Activated CD4-positive, alpha-beta T cell treated with anti-CD3 and anti-CD28 coated beads, Interleukin-2, amount 50 U/mL, for 4 hours (primary cell): ENCODE results near the gene UGT1A3.

Experiments
- DNase-seq, 2 experiments: peaks; one replicate each; pipeline ENCODE4 v3.0.0-alpha.2; 2020

UGT1A3 gene

DNA sequence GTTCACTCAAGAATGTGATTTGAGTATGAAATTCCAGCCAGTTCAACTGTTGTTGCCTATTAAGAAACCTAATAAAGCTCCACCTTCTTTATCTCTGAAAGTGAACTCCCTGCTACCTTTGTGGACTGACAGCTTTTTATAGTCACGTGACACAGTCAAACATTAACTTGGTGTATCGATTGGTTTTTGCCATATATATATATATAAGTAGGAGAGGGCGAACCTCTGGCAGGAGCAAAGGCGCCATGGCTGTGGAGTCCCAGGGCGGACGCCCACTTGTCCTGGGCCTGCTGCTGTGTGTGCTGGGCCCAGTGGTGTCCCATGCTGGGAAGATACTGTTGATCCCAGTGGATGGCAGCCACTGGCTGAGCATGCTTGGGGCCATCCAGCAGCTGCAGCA is 31.2 kb downstream of the UGT1A3 start, which contains the start of gene UGT1A1:
TSS of gene UGT1A1 (plus strand) at position 228 of the 400 bp plus-strand sequence. CDS start at position 246, 18 bp downstream.
- DNase-seq: no peak

- no peak for DNase-seq
These were observed 32.4 kb downstream of the UGT1A3 start for GRCh38 chr2:233761040-233761769.

GRCh38 chr2:233764264-233764663 is 35.4 kb downstream of the UGT1A3 start:
- DNase-seq: no peak

- DNase-seq: no peak
These were observed 35.9 kb downstream of the UGT1A3 start for GRCh38 chr2:233764761-233765160.

GRCh38 chr2:233766416-233766815 is 37.6 kb downstream of the UGT1A3 start:
- no peak for DNase-seq

- no peak for DNase-seq
These were observed 39.2 kb downstream of the UGT1A3 start for GRCh38 chr2:233768076-233768475.

GRCh38 chr2:233769260-233769659 is 40.4 kb downstream of the UGT1A3 start:
- DNase-seq: no peak

- no peak for DNase-seq
These were observed 43.3 kb downstream of the UGT1A3 start for GRCh38 chr2:233772153-233772552.

DNA sequence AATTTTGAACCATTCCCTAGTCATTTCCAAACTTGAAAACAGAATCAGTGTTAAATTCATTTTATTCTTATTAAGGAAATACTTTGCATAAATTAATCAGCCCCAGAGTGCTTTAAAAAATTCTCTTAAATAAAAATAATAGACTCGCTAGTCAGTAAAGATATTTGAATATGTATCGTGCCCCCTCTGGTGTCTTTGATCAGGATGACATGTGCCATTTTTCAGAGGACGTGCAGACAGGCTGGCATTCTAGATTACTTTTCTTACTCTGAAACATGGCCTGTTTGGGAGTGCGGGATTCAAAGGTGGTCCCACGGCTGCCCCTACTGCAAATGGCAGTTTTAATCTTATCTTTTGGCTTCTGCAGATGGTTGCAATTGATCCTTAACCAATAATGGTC is 43.7 kb downstream of the UGT1A3 start:
- DNase-seq: no peak

DNA sequence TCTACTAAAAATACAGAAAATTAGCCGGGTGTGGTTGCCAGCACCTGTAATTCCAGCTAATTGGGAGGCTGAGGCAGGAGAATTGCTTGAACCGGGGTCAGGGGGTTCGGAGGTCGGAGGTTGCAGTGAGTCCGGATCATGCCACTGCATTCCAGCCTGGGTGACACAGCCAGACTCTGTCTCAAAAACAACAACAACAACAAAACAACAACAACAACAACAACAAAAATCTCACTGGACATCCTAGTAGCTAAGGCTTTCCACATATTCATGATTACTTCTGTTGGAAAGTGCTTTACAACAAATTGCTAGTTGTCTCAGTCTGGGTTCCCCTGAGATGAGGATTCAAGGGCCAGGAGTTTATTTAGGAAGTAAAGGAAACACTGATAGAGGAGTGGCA is 45.0 kb downstream of the UGT1A3 start:
- DNase-seq: no peak

DNA sequence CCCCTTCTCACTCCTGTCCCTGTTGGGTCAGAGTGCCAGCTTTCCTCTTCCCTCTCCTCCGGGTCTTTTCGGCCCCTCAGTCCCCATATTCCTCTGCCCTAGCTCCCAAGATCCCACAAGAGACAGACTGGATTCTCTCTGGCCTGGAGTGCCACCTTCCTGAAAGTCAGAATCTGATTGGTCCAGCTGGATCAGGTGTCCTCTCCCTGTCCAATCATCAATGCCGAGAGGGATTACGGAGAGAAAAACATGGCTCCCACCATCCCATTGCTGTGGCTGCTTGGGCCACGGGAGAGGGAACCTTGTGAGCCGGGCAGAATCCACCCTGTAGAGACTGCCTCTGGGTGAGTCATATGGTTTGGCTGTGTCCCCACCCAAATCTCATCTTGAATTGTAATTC is 46.6 kb downstream of the UGT1A3 start:
- DNase-seq: no peak

DNA sequence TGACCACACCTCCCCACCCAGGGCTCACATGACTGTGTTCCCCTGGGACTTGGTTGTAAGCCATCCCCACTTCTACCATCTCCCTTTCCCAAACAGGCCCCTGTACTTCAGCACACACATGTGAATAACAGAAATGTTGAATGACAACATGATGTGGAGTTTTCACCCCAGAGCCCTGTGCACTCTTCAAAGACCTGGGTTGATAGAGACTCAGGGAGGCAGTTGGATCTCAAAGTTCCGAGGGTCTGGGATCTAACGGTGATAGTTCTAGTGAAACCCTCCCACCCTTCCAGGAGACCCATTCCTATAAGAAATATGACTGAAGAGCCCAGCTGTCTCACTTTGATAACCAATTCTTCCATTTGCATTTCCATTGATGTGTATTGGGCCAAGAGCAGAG is 49.2 kb downstream of the UGT1A3 start, which contains the start of gene MROH2A:
TSS of gene MROH2A (plus strand) at position 301 of the 400 bp plus-strand sequence. CDS start 1,029 bp downstream, outside the sequence.
- DNase-seq: no peak

- no peak for DNase-seq
These were observed 50.9 kb downstream of the UGT1A3 start for GRCh38 chr2:233779722-233780121.

GRCh38 chr2:233780771-233781170 is 51.9 kb downstream of the UGT1A3 start:
- DNase-seq: no peak

DNA sequence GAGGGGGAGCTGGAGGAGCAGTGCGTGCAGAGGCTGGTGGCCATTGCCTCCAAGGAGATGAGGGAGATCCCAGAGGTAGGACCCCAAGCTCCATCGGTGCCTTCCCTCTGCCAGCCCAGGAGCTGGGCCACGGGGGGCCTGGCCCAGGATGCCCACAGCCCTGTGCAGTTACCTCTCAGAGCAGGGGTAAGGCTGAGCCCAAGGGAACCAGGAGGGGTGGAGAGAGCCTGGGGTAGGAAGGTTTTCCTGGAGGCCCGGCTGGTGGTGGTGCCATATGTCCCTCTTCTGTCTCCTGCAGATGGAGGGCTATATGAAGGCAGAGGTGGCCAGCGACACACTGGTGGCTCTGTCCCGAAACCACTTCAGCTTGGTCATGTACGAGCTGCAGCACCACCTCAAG is 60.7 kb downstream of the UGT1A3 start:
- no peak for DNase-seq

- no peak for DNase-seq
These were observed 62.5 kb downstream of the UGT1A3 start for GRCh38 chr2:233791151-233791882.

GRCh38 chr2:233791883-233792329 is 63.1 kb downstream of the UGT1A3 start:
- DNase-seq: no peak

DNA sequence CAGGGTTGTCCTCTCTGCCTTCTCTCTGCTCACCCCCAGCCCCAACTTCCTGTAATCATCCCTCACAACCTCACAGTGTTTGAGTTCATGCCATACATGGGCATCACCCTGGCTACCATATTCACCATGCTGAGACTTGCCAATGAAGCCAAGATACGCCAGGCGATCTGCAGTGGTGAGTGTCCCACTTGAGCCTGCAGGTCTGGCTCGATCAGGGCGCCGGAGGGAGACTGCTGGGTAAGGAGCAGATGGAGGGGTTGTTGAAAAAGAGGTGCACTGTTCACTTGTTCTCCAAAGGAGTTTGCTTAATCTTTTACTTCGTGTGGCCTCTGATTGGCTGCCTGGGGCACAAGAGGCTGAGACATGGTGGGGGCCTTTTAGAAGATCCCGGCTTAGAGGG is 63.9 kb downstream of the UGT1A3 start:
- no peak for DNase-seq

DNA sequence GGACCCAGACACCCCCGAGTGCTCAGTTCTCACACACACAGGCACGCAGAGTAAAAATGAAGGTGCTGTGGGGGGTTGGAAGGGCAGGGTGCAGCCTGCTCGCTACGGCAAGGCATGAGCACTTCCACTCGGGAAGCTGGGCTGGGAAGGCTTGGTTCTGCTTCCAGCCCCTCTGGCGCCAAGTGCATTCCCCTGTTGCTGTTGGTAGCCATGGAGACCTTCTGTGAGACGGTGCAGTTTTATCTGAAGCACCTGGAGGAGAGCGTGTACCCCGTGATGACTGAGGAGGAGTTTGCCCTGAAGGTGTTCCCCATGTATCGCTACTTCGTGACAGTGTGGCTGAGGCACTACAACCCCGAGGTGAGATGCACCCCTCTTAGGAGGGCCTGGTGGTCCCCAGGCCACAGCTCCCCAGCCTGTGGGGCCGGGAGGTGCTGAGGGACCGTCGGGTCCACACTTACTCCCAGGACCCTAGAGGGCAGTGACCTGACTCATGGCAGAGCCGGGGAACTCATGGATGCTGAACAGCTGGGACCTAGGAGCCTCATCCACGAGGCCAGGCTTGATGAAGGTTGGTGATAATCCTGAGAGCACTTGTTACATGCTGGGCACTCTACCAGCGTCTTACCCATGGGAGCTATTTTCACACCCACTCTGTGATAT is 64.8 kb downstream of the UGT1A3 start:
- no peak for DNase-seq

DNA sequence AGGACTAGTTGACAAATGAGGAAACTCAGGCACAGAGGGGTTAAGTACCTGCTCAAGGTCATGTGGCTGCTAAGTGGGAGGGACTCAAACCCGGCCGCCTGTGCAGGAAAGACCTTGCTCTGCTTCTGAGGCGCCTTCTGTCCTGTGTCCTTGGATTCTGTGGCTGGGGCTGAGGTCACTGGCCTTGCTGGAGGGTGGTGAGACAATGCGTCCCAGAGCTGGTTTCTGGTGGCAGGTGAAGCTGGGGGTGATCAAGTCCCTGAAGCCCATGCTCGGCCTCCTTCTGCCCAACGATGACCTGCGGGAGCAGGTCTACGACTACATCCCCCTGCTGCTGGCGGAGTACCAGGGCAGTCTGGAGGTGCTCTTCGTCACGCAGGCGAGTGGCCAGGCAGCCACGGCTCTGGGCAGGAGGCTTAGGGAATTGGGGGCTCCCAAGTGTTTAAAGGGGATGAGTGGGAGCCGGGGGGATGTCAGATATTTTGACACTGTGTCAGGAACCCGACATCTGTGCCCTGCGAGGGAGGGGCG is 65.4 kb downstream of the UGT1A3 start:
- no peak for DNase-seq

DNA sequence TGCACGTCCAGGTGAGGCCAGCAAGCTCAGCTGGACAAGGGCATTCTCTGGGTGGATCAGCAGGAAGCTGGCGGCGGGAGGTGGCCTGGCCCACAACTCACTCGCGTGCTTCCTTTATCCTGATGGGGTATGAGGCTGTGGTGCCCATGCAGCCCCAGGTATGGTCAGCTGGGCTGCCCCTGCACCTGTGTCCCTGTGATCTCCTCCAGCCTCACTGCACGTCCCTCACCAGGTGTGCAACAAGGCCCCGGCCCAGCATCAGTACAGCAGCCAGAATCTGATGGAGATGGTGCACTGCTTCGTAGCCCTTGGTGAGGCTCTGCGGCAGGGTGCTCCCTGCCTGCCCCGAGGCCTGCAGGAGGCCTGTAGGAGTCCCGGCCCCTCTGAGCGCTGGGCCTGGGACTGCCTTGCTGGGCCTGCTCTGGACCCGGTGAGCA is 66.9 kb downstream of the UGT1A3 start:
- DNase-seq: no peak

- DNase-seq: no peak
These were observed 67.4 kb downstream of the UGT1A3 start for GRCh38 chr2:233796254-233796653.
